ENCODE data around the gene GEMIN5. TPM values are rescaled to one million over a fixed set of nuclear protein-coding genes. Genes with fewer than 3 reads are reported as not detected.
A peak's percentile ranks its signal among the peaks of the same experiment; 100 is the strongest.

The GEMIN5 gene
- total and polyA plus RNA-seq, 2 of the 4 experiments (the other 2 are of a cell fraction): 9.0 to 31.5 TPM

GRCh38 chr5:154940772-154941620, 3.0 kb upstream of the GEMIN5 start, which contains the start of gene MRPL22 (continued):
- no peak for TF ChIP-seq NFE2L2 (IDR thresholded peaks at IDR 0.05; ENCODE audit: low read depth, low read length)
- no peak for TF ChIP-seq RFX5 (IDR thresholded peaks at IDR 0.05; ENCODE audit: low read depth, low read length)
- TF ChIP-seq FOS (IDR thresholded peaks at IDR 0.05; ENCODE audit: low read depth, low read length): no peak

GRCh38 chr5:154940375-154940771, 2.4 kb upstream of the GEMIN5 start:
- no peak overlapping the region for H2BK20ac ChIP-seq (ENCODE audit: low read depth, low read length)
- peak overlapping the region; percentile 59 for H2BK5ac ChIP-seq (ENCODE audit: low read depth, low read length, poor library complexity, severe bottlenecking)
- H2BK120ac ChIP-seq (ENCODE audit: low read depth, low read length): no peak overlapping the region
- H3K14ac ChIP-seq (replicated peaks; ENCODE audit: low read depth, low read length): peak overlapping the region; percentile 75; the same call in 1 of the 2 replicates
- H3K4ac ChIP-seq (ENCODE audit: low read depth, low read length): peak overlapping the region; percentile 78; the same call in 1 of the 2 replicates
- H2AK5ac ChIP-seq (ENCODE audit: low read depth, low read length): no peak overlapping the region
- no peaks in the 10 kb centered on the region for H4K20me1 ChIP-seq (ENCODE audit: insufficient read depth, low read length)
- no peak overlapping the region for H2AK9ac ChIP-seq (replicated peaks; ENCODE audit: low read depth, low read length, poor library complexity)
- H2BK15ac ChIP-seq (ENCODE audit: low read depth, low read length): no peak overlapping the region
- H3K36me3 ChIP-seq (ENCODE audit: control insufficient read depth, insufficient read depth, low read length): peaks cover 2% of the 10 kb centered on the region
- H3K9me1 ChIP-seq (ENCODE audit: insufficient read depth, low read length): peaks cover 3% of the 10 kb centered on the region; the same call in 1 of the 2 replicates
- dilution Hi-C loops (cut with HindIII; ENCODE audit: low sequenced_read_pairs, unreplicated experiment) (no loop called here), intact Hi-C loops (cut with micrococcal nuclease) (loop anchor here (10.0 kb wide), 1 partner anchor 1884 kb away; no protein-coding TSS in a partner anchor), in situ Hi-C loops (cut with MboI; ENCODE audit: low sequenced_read_pairs) (no loop called here)
- H3K18ac ChIP-seq (ENCODE audit: low read depth, low read length): no peak overlapping the region; the same call in 1 of the 2 replicates
- peaks cover 2% of the 10 kb centered on the region for H3K4me1 ChIP-seq (ENCODE audit: control insufficient read depth, insufficient read depth, low read length)
- no peaks in the 10 kb centered on the region for H3K9me3 ChIP-seq (ENCODE audit: control insufficient read depth, insufficient read depth, low read length)
- no peaks in the 10 kb centered on the region for H3K27me3 ChIP-seq (ENCODE audit: control insufficient read depth, insufficient read depth, low read length)
- no CpG with 5 or more reads among the region's 9 CpGs for WGBS, 2 experiments (ENCODE audit: extremely low coverage in 2 of 2, insufficient read length in 1 of 2)
- CTCF ChIA-PET: no interaction called here
- peaks cover 12 to 27% of the 10 kb centered on the region in 2 experiments for H3K79me1 ChIP-seq (ENCODE audit: low read depth in 1 of 2, low read length in 2 of 2)
- DNase-seq (no peak), ATAC-seq (ENCODE audit: low read depth) (no peak)
- H3K56ac ChIP-seq (ENCODE audit: extremely low read depth, insufficient read depth, low read length): peak overlapping the region; percentile 42
- H2AFZ ChIP-seq (replicated peaks; ENCODE audit: low read length, poor library complexity): peak overlapping the region; percentile 35
- no TSS peak for BruUV-seq (replicated peaks)
- H4K8ac ChIP-seq (ENCODE audit: low read depth in 2 of 2, low read length in 2 of 2): peak overlapping the region; percentile 97 to 99
- peak overlapping the region; percentile 89 for H3K4me2 ChIP-seq (ENCODE audit: low read depth, low read length)
- peak overlapping the region; percentile 81 for H3K9ac ChIP-seq (ENCODE audit: low read depth, low read length)
- peak overlapping the region; percentile 64; the same call in 1 of the 2 replicates for H4K91ac ChIP-seq (ENCODE audit: insufficient read depth, low read depth, low read length)
- H3K27ac ChIP-seq (ENCODE audit: insufficient read depth, low read length): no peak overlapping the region
- POLR2A ChIA-PET (ENCODE audit: unreplicated experiment): no interaction called here
- H4K5ac ChIP-seq (ENCODE audit: low read depth, low read length): peak overlapping the region; percentile 97
- H3K23ac ChIP-seq (ENCODE audit: low read depth, low read length): no peak overlapping the region
- peak overlapping the region; percentile 86; the same call in 1 of the 2 replicates for H3K4me3 ChIP-seq (ENCODE audit: insufficient read depth, low read depth, low read length)
- TF ChIP-seq ELK1 (IDR thresholded peaks at IDR 0.05; ENCODE audit: borderline replicate concordance, low read depth, low read length): no peak
- TF ChIP-seq CTCF (conservative IDR thresholded peaks at IDR 0.05; ENCODE audit: low read depth, low read length): no peak
- no peak for TF ChIP-seq MXI1 (IDR thresholded peaks at IDR 0.05; ENCODE audit: borderline replicate concordance, low read depth, low read length)
- TF ChIP-seq SMC3 (IDR thresholded peaks at IDR 0.05; ENCODE audit: low read depth, low read length): no peak
- no peak for TF ChIP-seq BHLHE40 (IDR thresholded peaks at IDR 0.05; ENCODE audit: low read depth, low read length)
- TF ChIP-seq RAD21 (IDR thresholded peaks at IDR 0.05; ENCODE audit: low read length): no peak
- TF ChIP-seq CEBPB (IDR thresholded peaks at IDR 0.05; ENCODE audit: low read depth, low read length): no peak
- TF ChIP-seq POLR2A (IDR thresholded peaks at IDR 0.05; ENCODE audit: low read depth, low read length): no peak
- TF ChIP-seq NFE2L2 (IDR thresholded peaks at IDR 0.05; ENCODE audit: low read depth, low read length): no peak
- no peak for TF ChIP-seq RCOR1 (IDR thresholded peaks at IDR 0.05; ENCODE audit: insufficient replicate concordance, low read length)
- TF ChIP-seq MAZ (IDR thresholded peaks at IDR 0.05; ENCODE audit: borderline replicate concordance, low read depth, low read length): no peak
- no peak for TF ChIP-seq CHD1 (IDR thresholded peaks at IDR 0.05; ENCODE audit: low read depth, low read length)

Data from IMR-90 (cell line).